AG09309 (cell line): Measurements from ENCODE around the gene VENTX.

Source experiments
- DNase-seq: peaks from one replicate; pipeline ENCODE4 v3.0.0-alpha.2; 2010; ENCODE audit warnings: low read depth
- H3K4me3 ChIP-seq: 2 replicates; pipeline ENCODE4 v1.5.1; 2011; ENCODE audit warnings: mild to moderate bottlenecking, low read depth, low read length, moderate library complexity; ENCODE audit not compliant: control insufficient read depth
- TF ChIP-seq, protein P1 (sequence below): IDR thresholded peaks from 2 replicates; pipeline ENCODE4 v1.5.1; 2011; ENCODE audit warnings: mild to moderate bottlenecking, low read depth, low read length, inconsistent platforms; ENCODE audit not compliant: insufficient read depth, control insufficient read depth; ENCODE audit errors: missing control alignments

The VENTX gene

DNA sequence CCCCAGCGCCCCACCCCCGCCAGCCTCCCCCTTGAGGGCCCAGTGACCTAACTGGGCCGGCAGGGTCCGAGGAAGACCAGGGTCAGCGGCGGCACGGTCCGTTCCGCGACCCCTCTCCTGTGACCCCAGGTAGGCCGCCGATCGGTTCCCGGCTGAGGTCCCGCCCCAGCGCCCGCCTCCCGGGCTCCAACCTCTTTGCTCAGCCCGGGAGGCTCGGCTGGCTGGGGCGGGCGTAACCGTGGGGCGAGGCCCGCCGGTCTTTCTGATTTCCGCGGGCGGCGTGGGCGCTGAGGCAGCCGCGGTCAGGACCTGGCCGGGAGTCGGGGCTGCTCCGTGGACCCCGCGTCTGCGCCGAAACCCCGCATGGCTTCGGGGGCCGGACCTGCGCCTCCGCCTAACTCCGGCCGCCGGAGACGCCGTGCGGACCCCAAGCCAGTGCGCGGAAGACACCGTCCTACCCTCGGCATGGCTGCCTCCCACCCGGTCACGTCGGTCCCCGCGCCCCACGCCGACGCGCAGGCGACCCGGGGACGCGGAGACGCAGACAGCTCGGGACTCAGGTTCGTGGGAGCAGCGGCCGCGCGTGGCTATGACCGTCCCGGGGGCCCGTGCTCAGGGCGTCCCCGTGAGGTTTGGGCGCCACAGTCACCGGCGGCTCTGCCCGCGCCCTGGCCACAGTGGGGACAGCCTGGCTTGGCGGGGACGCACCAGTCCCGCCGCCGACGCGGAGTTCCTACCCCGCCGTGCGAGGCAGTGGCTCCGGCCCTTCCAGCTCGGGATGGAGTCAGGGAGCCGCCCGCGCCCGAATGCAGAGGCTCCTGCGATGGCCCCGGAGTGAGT, 1.0 kb upstream of the VENTX start:
- H3K4me3 ChIP-seq: no peak overlapping the region
- DNase-seq: no peak
- TF ChIP-seq, protein P1, sequence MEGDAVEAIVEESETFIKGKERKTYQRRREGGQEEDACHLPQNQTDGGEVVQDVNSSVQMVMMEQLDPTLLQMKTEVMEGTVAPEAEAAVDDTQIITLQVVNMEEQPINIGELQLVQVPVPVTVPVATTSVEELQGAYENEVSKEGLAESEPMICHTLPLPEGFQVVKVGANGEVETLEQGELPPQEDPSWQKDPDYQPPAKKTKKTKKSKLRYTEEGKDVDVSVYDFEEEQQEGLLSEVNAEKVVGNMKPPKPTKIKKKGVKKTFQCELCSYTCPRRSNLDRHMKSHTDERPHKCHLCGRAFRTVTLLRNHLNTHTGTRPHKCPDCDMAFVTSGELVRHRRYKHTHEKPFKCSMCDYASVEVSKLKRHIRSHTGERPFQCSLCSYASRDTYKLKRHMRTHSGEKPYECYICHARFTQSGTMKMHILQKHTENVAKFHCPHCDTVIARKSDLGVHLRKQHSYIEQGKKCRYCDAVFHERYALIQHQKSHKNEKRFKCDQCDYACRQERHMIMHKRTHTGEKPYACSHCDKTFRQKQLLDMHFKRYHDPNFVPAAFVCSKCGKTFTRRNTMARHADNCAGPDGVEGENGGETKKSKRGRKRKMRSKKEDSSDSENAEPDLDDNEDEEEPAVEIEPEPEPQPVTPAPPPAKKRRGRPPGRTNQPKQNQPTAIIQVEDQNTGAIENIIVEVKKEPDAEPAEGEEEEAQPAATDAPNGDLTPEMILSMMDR: no peak

DNA sequence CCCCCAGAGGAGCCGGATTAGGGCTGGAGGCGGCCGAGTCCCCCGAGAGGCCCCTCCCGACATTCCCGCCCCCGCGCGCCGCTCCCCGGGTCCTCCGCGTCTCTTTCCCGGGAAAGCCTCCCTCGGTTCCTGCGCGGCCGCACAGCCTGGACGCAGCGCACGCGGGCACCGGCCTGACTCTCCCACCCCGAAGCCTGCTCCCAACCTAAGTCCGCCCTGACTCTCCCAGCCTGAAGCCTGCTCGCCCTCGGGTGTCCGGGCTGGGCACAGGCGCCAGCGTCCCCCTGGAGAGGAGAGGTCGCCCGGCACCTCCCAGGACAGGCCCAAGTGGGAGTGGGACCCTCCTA, 441 bp upstream of the VENTX start:
- TF ChIP-seq, protein P1: no peak
- no peak overlapping the region for H3K4me3 ChIP-seq
- DNase-seq: no peak

DNA sequence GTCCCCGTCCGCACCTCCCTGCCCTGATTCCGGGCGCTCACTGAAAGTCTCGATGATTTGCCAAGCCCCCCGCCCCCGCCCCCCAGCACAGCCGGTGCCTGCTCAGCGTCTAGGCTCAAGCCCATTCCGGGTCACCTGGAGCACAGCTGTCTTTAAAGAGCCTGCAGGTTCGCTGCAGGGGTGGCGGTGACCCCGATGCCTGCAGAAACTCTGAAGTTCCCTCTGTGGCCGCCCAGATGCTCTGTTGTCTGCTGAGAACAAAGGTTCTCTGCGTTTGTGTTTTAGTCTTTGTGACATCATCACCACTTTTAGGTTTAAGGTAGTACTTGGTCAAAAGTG, 780 bp downstream of the VENTX start:
- H3K4me3 ChIP-seq: no peak overlapping the region
- DNase-seq: no peak
- TF ChIP-seq, protein P1: no peak

DNA sequence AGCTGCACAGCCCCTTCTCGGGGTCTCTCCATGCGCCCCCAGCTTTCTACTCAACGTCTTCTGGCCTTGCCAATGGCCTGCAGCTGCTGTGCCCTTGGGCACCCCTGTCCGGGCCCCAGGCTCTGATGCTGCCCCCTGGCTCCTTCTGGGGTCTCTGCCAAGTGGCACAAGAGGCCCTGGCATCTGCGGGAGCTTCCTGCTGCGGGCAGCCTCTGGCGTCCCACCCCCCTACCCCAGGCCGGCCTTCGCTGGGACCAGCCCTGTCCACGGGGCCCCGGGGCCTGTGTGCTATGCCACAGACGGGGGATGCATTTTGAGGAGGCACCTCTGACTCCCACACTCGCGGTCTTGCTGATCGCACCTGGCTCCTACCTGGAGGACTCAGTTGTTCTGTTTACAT, 2.3 kb downstream of the VENTX start:
- no peak for DNase-seq
- no peak overlapping the region for H3K4me3 ChIP-seq
- TF ChIP-seq, protein P1: no peak

DNA sequence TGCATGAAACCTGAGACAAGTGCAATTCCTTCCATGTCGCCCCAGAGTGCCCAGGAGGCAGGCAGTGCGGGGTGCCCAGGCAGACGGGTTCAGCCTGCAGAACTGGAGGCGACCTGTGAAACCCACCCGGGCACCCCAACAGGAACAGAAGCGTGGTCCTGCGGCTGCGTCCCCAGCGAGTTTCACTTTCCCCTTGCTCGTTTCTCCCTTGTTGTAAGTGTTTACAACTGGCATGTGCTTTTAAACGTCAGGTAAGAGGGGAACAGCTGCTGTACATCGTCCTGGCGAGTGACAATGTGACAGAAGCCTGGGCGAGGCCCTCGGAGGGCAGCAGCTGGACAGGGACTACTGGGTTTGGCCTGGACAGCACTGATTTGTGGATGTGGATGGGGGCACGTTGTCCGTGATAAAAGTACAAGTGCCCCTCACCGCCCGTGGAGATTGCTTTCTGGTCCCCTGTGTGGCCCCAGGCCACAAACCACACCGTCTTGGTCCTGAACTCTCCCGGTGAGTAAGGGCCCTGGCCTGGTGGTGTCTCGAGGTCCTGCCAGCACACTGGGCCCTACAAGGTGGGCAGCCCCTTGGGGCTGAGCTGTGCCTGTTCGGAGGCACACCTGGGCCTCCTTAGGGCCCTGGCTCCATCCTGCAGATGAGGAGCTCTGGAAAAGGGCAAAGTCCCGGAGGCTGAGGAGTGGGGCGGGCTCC, 4.0 kb downstream of the VENTX start:
- TF ChIP-seq, protein P1: no peak
- no peak for DNase-seq
- H3K4me3 ChIP-seq: no peak overlapping the region

DNA sequence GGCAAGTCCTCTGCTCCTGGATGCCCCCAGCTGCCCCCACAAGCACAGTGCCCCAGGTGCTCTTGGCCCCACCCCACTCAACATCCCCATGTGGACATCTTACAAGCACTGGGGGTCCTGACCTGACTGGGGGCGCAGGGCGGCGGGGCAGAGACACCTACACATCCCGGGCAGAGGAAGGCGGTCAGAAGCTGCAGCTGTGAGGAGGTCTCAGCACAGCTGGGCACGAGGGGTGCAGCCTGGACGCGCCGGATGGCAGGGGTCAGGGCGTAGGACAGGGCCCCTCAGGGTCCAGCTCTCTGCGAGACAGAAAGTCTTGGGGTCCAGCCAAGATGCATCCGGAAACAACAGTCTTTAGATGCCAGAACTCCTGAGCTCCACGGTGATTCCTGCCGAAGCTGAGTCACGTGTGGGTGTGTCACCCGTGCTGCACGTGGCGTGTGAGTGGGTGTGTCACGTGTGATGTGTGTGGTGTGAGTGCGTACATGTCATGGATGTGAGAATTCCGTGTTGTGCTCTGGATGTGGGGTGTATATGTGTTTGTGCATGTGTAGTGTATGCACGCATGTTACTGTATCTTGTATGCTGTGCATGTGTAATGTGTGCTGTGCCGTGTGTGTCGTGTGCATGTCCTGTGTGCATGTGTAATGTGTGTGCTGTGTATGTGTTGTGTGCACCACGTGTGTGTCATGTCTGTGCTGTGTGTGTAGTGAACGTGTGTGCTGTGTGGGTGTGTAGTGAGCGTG, 5.1 kb downstream of the VENTX start:
- TF ChIP-seq, protein P1: no peak
- no peak overlapping the region for H3K4me3 ChIP-seq
- no peak for DNase-seq
